ENCODE results near the gene ZNF576. TPM values are rescaled to one million over a fixed set of nuclear protein-coding genes. Genes with fewer than 3 reads are reported as not detected.
A peak's percentile ranks its signal among the peaks of the same experiment; 100 is the strongest.

The ZNF576 gene
- polyA plus RNA-seq, 4 donors, result 14.7 to 24.2 (median 17.2) TPM

DNA sequence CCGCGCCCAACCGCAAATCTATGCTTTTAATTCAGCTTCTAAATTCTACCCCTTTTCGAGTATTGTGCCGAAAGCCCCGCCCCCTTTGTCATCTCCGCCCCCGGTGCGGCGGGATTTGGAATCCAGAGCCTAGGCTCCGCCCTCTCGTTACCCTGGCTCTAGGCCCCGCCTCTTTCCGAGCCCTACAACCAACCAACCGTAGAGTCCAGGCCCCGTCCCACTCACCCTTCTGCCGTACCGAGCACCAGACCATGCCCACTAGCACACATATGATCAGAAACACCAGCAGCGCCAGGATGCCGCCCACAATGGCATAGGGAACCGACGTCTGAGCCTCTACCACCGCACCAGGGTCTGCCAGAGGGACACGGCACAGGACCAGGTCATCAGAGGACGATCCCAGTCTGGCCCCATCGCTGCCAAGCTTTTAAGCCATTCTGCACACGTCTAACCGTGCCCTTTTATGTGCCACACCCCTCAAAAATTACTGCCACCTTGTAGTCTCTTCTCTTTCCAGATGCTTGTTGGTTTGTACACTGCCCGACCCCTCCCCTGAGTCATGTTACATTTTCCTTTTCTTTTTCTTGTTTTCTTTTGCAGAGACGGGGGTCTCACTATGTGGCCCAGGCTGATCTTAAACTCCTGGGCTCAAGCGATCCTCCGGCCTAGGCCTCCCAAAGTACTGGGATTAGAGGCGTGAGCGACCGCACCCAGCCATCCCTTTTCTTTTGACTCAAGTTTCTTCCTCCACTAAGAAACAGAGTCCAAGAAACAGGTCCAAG is 27.7 kb downstream of the ZNF576 start:
- no peaks in the 10 kb centered on the region for H3K9me3 ChIP-seq (ENCODE audit: control insufficient read depth in 2 of 2, insufficient read depth in 1 of 2, low read depth in 1 of 2, low read length in 1 of 2)
- WGBS, 3 donors, result 83 to 93% (median 91%) methylated on average over 35 of the region's 35 CpGs
- H3K27me3 ChIP-seq (ENCODE audit: control insufficient read depth in 3 of 3, insufficient read depth in 3 of 3, low read length in 3 of 3), result peaks cover 0 to 3% (median 0%) of the 10 kb centered on the region in 3 donors
- H3K4me3 ChIP-seq (ENCODE audit: low read depth in 1 of 3, low read length in 3 of 3), result no peak overlapping the region
- DNase-seq (no peak), FAIRE-seq (no peak)
- H3K4me1 ChIP-seq (ENCODE audit: control insufficient read depth in 3 of 3, insufficient read depth in 2 of 3, low read depth in 1 of 3, low read length in 2 of 3), result peaks cover 0 to 6% (median 6%) of the 10 kb centered on the region in 3 donors
- no peak overlapping the region for H3K27ac ChIP-seq (ENCODE audit: low read depth in 1 of 3, low read length in 2 of 3)
- peaks cover 0 to 14% (median 0%) of the 10 kb centered on the region in 3 donors for H3K36me3 ChIP-seq (ENCODE audit: control insufficient read depth in 3 of 3, insufficient read depth in 2 of 3, low read depth in 1 of 3, low read length in 3 of 3)

DNA sequence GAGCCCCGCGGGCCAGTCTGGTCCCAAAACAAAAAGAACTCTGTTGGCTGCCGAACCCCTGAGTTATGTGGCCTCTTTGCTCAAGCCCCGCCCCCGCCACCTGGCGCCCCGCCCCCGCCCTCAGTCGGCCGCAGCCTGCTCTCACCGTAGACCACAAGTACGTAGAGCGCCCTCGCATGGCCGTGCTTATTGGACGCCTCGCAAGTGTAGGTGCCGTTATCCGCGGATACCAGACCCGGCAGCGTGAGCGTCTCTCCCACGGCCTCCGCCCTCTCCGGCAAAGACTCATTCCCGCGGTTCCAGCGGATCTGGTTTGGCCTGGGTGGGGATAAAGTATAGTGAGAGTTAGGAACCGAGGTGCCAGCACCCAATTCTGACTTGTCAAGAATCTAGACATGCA is 28.5 kb downstream of the ZNF576 start:
- H3K36me3 ChIP-seq (ENCODE audit: control insufficient read depth in 3 of 3, insufficient read depth in 2 of 3, low read depth in 1 of 3, low read length in 3 of 3), result peaks cover 0 to 14% (median 0%) of the 10 kb centered on the region in 3 donors
- 26 to 58% (median 52%) methylated on average over 30 of the region's 30 CpGs for WGBS, 3 donors
- FAIRE-seq (no peak), DNase-seq (peak; percentile 52 to 55)
- peaks cover 0 to 6% (median 5%) of the 10 kb centered on the region in 3 donors for H3K4me1 ChIP-seq (ENCODE audit: control insufficient read depth in 3 of 3, insufficient read depth in 2 of 3, low read depth in 1 of 3, low read length in 2 of 3)
- H3K9me3 ChIP-seq (ENCODE audit: control insufficient read depth in 2 of 2, insufficient read depth in 1 of 2, low read depth in 1 of 2, low read length in 1 of 2), result no peaks in the 10 kb centered on the region
- H3K4me3 ChIP-seq (ENCODE audit: low read depth in 1 of 3, low read length in 3 of 3), result no peak overlapping the region
- H3K27me3 ChIP-seq (ENCODE audit: control insufficient read depth in 3 of 3, insufficient read depth in 3 of 3, low read length in 3 of 3), result peaks cover 0 to 3% (median 0%) of the 10 kb centered on the region in 3 donors
- no peak overlapping the region for H3K27ac ChIP-seq (ENCODE audit: low read depth in 1 of 3, low read length in 2 of 3)

DNA sequence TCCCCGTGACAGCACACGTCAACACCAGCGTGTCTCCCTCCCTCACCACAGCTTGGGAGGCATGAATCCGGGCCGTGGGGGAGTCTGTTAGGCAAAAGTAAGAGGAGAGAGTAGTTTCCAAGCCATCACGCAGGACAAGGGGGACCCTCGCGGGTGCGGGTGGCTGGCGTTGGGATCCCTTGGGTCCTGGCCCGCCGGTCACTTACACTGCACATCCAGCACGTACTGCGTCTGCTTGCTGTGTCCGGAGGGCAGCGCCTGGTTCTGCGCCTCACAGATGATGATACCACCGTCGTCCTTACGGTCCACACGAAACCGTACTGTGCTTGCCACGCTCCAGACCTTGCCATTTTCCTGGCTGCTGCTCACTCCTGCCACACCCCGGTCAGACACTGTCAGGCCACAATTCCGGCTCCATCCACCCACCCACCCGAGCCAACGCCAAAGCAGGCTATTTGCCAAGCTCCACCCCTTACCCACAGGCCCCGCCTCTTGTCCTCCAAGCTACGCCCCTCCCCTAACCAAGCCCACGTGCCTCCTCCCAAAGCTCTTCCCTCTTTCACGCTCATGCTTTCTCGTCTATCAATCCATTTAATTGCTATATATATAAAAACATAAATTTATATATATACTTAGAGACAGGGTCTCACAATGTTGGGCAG is 29.7 kb downstream of the ZNF576 start:
- Histone ChIP-seq H3K36me3 (ENCODE audit: control insufficient read depth in 3 of 3, insufficient read depth in 2 of 3, low read depth in 1 of 3, low read length in 3 of 3) (peaks cover 0 to 14% (median 0%) of the 10 kb centered on the region in 3 donors), H3K4me3 (ENCODE audit: low read depth in 1 of 3, low read length in 3 of 3) (no peak overlapping the region), H3K27me3 (ENCODE audit: control insufficient read depth in 3 of 3, insufficient read depth in 3 of 3, low read length in 3 of 3) (peaks cover 0 to 3% (median 0%) of the 10 kb centered on the region in 3 donors), H3K9me3 (ENCODE audit: control insufficient read depth in 2 of 2, insufficient read depth in 1 of 2, low read depth in 1 of 2, low read length in 1 of 2) (no peaks in the 10 kb centered on the region), H3K4me1 (ENCODE audit: control insufficient read depth in 3 of 3, insufficient read depth in 2 of 3, low read depth in 1 of 3, low read length in 2 of 3) (peaks cover 0 to 2% (median 0%) of the 10 kb centered on the region in 3 donors), H3K27ac (ENCODE audit: low read depth in 1 of 3, low read length in 2 of 3) (no peak overlapping the region)
- FAIRE-seq, result no peak
- DNase-seq, result no peak
- 74 to 84% (median 78%) methylated on average over 28 to 32 of the region's 32 CpGs for WGBS, 3 donors

DNA sequence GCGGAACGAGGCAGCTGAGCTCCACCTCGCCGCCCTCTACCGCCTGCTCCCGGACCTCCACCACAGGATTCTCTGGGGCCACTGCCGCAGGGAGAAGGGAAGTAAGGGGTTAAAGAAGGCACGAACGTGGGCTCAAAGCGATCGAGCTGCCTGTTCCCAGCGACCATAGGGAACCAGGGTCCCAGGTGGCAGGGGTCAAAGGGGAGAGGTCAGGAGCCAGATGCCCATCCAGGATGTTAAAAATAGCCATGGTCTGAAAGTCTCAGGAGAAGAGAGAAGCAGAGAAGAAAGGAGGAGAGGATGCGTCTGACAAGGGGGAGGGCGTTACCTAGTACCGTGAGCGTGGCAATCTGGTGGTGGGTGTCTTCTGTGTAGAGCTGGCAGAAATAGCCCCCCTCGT is 30.4 kb downstream of the ZNF576 start:
- no peaks in the 10 kb centered on the region for H3K9me3 ChIP-seq (ENCODE audit: control insufficient read depth in 2 of 2, insufficient read depth in 1 of 2, low read depth in 1 of 2, low read length in 1 of 2)
- no peak overlapping the region for H3K27ac ChIP-seq (ENCODE audit: low read depth in 1 of 3, low read length in 2 of 3)
- peaks cover 0 to 2% (median 0%) of the 10 kb centered on the region in 3 donors for H3K4me1 ChIP-seq (ENCODE audit: control insufficient read depth in 3 of 3, insufficient read depth in 2 of 3, low read depth in 1 of 3, low read length in 2 of 3)
- peaks cover 0 to 3% (median 0%) of the 10 kb centered on the region in 3 donors for H3K27me3 ChIP-seq (ENCODE audit: control insufficient read depth in 3 of 3, insufficient read depth in 3 of 3, low read length in 3 of 3)
- DNase-seq (no peak), FAIRE-seq (no peak)
- H3K36me3 ChIP-seq (ENCODE audit: control insufficient read depth in 3 of 3, insufficient read depth in 2 of 3, low read depth in 1 of 3, low read length in 3 of 3), result peaks cover 0 to 14% (median 0%) of the 10 kb centered on the region in 3 donors
- H3K4me3 ChIP-seq (ENCODE audit: low read depth in 1 of 3, low read length in 3 of 3), result no peak overlapping the region
- 65 to 77% (median 75%) methylated on average over 17 of the region's 17 CpGs for WGBS, 3 donors

DNA sequence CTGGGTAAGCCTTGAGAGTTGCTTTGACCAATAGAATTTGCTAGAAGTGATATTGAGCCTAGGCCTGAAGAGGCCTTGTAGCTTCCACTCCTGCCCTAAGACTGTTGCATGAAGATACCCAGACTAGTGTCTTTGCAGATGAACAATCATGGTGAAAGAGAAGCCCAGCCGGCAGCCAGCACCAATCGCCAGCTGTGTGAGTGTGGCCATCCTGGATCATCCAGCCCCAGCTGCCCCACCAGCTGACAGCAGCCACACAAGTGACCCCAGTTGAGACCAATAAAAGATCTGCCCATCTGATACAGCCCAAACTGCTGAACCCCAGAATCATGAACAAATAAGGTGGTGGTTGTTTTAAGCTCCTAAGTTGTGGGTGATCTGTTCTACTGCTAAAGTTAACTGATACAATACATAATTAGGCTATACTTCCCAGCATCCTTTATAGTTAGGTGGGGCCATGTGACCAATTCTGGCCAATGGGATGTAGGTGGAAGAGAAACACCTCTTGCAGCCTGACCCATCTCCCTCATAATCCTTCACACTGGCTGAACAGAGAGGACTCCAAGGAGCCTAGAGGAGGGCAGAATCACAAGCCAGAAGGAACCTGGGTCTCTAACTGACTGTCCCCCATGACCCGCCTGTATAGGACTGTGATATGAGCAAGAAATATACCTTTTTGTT is 32.4 kb downstream of the ZNF576 start:
- WGBS, 3 donors, result 85 to 95% (median 94%) methylated on average over 3 of the region's 3 CpGs
- no peak overlapping the region for H3K27ac ChIP-seq (ENCODE audit: low read depth in 1 of 3, low read length in 2 of 3)
- no peaks in the 10 kb centered on the region for H3K9me3 ChIP-seq (ENCODE audit: control insufficient read depth in 2 of 2, insufficient read depth in 1 of 2, low read depth in 1 of 2, low read length in 1 of 2)
- DNase-seq (no peak), FAIRE-seq (no peak)
- peaks cover 0 to 7% (median 0%) of the 10 kb centered on the region in 3 donors for H3K36me3 ChIP-seq (ENCODE audit: control insufficient read depth in 3 of 3, insufficient read depth in 2 of 3, low read depth in 1 of 3, low read length in 3 of 3)
- peaks cover 0 to 3% (median 0%) of the 10 kb centered on the region in 3 donors for H3K27me3 ChIP-seq (ENCODE audit: control insufficient read depth in 3 of 3, insufficient read depth in 3 of 3, low read length in 3 of 3)
- H3K4me1 ChIP-seq (ENCODE audit: control insufficient read depth in 3 of 3, insufficient read depth in 2 of 3, low read depth in 1 of 3, low read length in 2 of 3), result peaks cover 0 to 2% (median 0%) of the 10 kb centered on the region in 3 donors
- no peak overlapping the region for H3K4me3 ChIP-seq (ENCODE audit: low read depth in 1 of 3, low read length in 3 of 3)

DNA sequence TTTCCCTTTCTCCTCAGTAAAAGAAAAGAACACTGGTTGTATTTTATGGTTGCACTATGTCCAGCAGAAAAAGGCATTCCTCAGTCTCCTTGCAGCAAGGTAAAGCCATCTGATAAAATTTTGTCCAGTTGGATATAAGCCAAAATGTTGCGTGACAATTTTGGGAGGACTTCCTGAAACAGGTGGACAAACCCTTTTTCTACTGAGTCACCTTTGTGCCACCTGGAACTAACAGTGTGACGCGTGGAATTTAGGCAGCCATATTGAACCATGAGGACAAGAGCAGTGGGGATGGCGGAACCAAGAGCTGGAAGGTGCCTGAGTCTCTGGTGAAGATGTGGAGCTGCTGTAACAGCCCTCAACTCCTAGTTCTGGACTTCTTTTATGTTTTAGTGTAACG is 35.1 kb downstream of the ZNF576 start:
- H3K27me3 ChIP-seq (ENCODE audit: control insufficient read depth in 3 of 3, insufficient read depth in 3 of 3, low read length in 3 of 3), result peaks cover 0 to 3% (median 0%) of the 10 kb centered on the region in 3 donors
- peaks cover 0 to 10% (median 0%) of the 10 kb centered on the region in 3 donors for H3K4me1 ChIP-seq (ENCODE audit: control insufficient read depth in 3 of 3, insufficient read depth in 2 of 3, low read depth in 1 of 3, low read length in 2 of 3)
- DNase-seq (no peak), FAIRE-seq (no peak)
- H3K4me3 ChIP-seq (ENCODE audit: low read depth in 1 of 3, low read length in 3 of 3), result no peak overlapping the region
- H3K36me3 ChIP-seq (ENCODE audit: control insufficient read depth in 3 of 3, insufficient read depth in 2 of 3, low read depth in 1 of 3, low read length in 3 of 3), result peaks cover 0 to 6% (median 0%) of the 10 kb centered on the region in 3 donors
- no peaks in the 10 kb centered on the region for H3K9me3 ChIP-seq (ENCODE audit: control insufficient read depth in 2 of 2, insufficient read depth in 1 of 2, low read depth in 1 of 2, low read length in 1 of 2)
- 81 to 88% (median 87%) methylated on average over 5 of the region's 5 CpGs for WGBS, 3 donors
- H3K27ac ChIP-seq (ENCODE audit: low read depth in 1 of 3, low read length in 2 of 3), result no peak overlapping the region

DNA sequence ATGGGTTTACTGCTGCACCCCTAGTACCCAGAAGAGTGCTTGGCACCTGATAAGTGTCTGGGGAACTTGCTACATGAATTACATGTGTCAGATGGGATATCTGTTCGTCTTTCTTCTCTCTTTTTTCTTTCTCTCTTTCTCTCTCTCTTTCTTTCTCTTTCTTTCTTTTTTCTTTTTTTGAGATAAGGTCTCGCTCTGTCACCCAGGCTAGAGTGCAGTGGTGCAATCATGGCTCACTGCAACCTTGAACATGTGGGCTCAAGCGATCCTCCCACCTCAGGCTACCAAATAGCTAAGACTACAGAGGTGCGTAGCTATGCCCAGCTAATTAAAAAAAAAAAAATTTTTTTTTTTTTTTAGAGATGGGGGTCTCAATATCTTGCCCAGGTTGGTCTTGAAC is 37.1 kb downstream of the ZNF576 start:
- FAIRE-seq (no peak), DNase-seq (no peak)
- H3K27ac ChIP-seq (ENCODE audit: low read depth in 1 of 3, low read length in 2 of 3), result no peak overlapping the region
- H3K27me3 ChIP-seq (ENCODE audit: control insufficient read depth in 3 of 3, insufficient read depth in 3 of 3, low read length in 3 of 3), result peaks cover 0 to 5% (median 3%) of the 10 kb centered on the region in 3 donors
- WGBS, 3 donors, result 87 to 91% (median 90%) methylated on average over 4 of the region's 4 CpGs
- H3K4me3 ChIP-seq (ENCODE audit: low read depth in 1 of 3, low read length in 3 of 3), result no peak overlapping the region
- H3K36me3 ChIP-seq (ENCODE audit: control insufficient read depth in 3 of 3, insufficient read depth in 2 of 3, low read depth in 1 of 3, low read length in 3 of 3), result no peaks in the 10 kb centered on the region
- no peaks in the 10 kb centered on the region for H3K9me3 ChIP-seq (ENCODE audit: control insufficient read depth in 2 of 2, insufficient read depth in 1 of 2, low read depth in 1 of 2, low read length in 1 of 2)
- H3K4me1 ChIP-seq (ENCODE audit: control insufficient read depth in 3 of 3, insufficient read depth in 2 of 3, low read depth in 1 of 3, low read length in 2 of 3), result peaks cover 0 to 10% (median 0%) of the 10 kb centered on the region in 3 donors

DNA sequence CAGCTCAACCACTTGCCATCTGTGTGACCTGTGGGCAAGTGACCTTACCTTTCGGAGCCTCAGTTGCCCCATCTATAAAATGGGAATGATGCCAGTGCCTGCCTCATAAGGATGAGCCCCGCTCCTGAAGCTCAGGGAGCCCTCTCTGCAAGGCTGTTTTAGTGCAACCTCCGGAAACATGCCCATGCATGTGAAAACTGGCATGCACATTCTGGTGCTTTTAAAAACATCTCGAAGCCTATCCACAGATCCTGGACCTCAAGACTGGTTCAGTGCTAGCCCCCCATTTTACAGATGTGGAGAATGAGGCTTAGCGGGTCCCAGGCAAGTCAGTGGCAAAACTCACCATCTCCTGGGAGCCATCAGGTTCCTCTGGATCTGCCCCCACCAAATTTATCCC is 37.7 kb downstream of the ZNF576 start:
- H3K27me3 ChIP-seq (ENCODE audit: control insufficient read depth in 3 of 3, insufficient read depth in 3 of 3, low read length in 3 of 3), result peaks cover 0 to 11% (median 8%) of the 10 kb centered on the region in 3 donors
- H3K9me3 ChIP-seq (ENCODE audit: control insufficient read depth in 2 of 2, insufficient read depth in 1 of 2, low read depth in 1 of 2, low read length in 1 of 2), result no peaks in the 10 kb centered on the region
- DNase-seq (no peak), FAIRE-seq (no peak)
- peaks cover 0 to 10% (median 0%) of the 10 kb centered on the region in 3 donors for H3K4me1 ChIP-seq (ENCODE audit: control insufficient read depth in 3 of 3, insufficient read depth in 2 of 3, low read depth in 1 of 3, low read length in 2 of 3)
- H3K36me3 ChIP-seq (ENCODE audit: control insufficient read depth in 3 of 3, insufficient read depth in 2 of 3, low read depth in 1 of 3, low read length in 3 of 3), result no peaks in the 10 kb centered on the region
- no peak overlapping the region for H3K4me3 ChIP-seq (ENCODE audit: low read depth in 1 of 3, low read length in 3 of 3)
- 82 to 93% (median 85%) methylated on average over 5 of the region's 5 CpGs for WGBS, 3 donors
- H3K27ac ChIP-seq (ENCODE audit: low read depth in 1 of 3, low read length in 2 of 3), result no peak overlapping the region

Data from small intestine (tissue), 7 donors.